Middle frontal gyrus (tissue), 1 donor: ENCODE measurements around the gene MCCD1.

ENCODE experiments used
- DNase-seq: peaks from one replicate; pipeline ENCODE4 v3.0.0-alpha.2; 2015; ENCODE audit warnings: low spot score; ENCODE audit errors: extremely low spot score

The MCCD1 gene

DNA sequence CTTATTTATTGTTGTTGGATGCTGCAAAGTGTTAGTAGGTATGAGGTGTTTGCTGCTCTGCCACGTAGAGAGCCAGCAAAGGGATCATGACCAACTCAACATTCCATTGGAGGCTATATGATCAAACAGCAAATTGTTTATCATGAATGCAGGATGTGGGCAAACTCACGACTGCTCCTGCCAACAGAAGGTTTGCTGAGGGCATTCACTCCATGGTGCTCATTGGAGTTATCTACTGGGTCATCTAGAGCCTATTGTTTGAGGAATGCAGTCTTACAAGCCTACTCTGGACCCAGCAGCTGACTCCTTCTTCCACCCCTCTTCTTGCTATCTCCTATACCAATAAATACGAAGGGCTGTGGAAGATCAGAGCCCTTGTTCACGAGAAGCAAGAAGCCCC lies 18.8 kb upstream of the MCCD1 start:
- no peak for DNase-seq

DNA sequence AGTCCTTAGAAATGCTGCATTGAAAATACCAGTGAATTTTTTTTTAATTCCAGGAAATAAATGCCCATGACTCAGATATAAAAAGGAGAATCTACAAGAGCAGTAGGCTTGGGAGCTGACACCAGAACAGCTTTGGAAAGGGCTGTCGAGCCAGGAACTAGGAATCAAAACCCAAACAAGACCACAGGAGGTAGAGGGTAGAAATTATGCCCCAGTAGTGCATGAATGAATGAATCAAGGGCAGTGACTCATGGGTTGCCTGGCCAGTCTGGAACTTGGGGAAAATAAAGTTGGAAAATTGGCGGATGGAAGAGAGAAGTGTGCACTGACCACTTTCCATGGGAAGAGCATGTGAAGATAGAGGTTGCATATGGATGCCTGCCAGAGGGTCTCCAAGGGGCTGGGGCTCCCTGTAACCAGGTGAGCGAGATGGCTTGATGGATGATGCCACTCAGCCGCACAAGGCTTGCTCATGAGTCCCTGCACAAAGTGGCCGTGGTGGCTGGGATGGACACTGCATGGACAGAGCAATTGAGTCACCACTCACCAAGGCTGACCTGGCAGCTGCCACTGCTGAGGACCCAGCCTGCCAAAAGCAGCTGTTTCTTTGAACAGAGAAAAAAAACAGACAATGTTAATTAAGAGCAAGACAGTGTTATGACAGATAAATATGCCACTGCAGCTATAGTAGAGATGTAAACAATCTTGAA lies 15.2 kb upstream of the MCCD1 start:
- DNase-seq, result no peak

GRCh38 chr6:31521835-31522234 lies 6.9 kb upstream of the MCCD1 start:
- DNase-seq, result no peak

DNA sequence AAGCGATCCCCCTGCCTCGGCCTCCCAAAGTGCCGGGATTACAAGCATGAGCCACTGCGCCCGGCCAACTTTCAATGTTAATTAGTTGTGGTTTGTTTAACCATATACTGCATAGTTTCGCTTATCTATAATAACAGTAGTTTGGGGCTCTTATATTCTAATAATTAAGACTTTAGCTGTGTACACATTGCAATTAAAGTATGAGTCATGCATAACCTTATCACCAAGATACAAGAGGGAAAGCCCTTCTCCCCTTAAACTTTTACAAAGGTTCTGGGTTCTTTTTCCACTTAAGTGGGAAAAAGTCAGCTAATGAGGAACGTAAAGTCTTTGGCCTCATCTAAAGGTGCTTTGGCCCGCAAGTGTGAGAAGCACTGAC lies 3.2 kb upstream of the MCCD1 start:
- no peak for DNase-seq

DNA sequence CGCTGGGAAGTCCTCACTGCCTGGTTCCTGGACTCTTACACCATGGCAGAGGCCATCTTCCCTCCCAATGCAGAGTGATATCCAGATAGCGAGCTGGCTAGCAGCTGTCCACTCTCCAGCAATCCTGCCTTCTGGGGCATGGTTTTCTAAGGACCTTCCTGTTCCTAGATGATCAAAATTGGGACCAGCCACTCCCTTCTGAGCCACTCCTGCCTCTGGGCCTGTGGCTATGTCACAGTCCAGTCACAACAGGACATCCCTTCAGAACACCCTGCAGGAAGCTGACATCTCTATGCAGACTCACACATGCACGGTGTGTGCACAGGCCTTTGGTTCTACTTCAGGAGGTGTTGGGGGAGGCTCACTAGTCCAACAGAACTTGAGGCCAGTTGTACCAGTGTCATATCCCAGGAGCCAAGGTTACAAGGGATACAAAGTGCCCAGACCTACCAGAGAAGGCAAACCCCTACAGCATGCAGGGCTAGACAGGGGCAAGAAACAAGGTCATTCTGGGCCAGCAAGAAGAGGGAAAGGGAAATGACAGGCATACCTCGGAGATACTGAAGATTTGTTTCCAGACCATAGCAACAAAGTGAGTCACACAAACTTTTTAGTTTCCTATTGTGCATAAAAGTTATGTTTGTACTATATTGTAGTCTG lies 2.7 kb upstream of the MCCD1 start:
- DNase-seq, result no peak

- DNase-seq, result no peak
Measured at GRCh38 chr6:31528307-31528777, 420 bp upstream of the MCCD1 start.

DNA sequence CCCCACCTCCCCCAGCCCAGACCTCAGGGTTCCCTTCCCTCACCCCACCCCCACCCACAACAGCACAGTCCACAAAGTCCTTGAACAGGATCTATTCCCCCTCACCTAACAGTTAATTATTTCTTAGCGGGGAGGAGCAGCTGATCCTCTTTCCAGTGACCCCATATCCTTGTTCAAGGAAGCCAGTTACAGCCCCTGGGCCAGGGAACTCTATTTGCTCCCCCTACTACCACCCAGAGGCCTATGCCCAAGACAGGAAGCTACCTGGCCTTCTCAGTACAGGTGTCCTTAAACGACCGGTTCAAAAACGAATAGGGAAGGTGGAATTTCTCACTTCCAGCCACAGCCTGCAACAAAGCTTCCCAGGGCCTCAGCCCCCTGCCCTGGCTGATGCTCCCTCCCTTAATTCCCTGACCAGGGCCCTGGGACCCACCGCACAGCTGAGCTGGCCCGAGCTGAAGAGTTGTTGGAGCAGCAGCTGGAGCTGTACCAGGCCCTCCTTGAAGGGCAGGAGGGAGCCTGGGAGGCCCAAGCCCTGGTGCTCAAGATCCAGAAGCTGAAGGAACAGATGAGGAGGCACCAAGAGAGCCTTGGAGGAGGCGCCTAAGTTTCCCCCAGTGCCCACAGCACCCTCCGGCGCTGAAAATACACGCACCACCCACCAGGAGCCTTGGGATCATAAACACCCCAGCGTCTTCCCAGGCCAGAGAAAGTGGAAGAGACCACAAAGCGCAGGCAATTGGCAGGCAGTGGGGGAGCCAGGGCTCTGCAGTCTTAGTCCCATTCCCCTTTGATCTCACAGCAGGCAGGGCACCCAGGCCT lies 778 bp downstream of the MCCD1 start:
- no peak for DNase-seq

DNA sequence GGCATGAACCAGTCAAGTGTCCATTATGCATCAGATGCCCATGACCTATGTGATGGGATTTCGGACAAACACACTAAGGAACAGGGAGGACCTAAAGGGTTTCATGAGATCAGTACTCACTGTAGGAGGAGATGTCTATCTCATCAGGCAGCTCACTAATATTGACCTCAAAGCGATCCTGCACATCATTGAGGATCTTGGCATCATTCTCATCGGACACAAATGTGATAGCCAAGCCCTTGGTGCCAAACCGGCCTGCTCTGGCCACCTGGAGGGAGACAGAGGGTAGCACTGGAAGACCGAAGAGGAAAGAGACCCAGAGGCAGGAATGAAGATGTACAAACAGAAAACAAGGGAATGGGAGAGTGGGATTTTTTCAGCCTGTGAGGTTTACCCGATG lies 1.9 kb downstream of the MCCD1 start:
- no peak for DNase-seq

GRCh38 chr6:31531162-31531561 lies 2.4 kb downstream of the MCCD1 start:
- no peak for DNase-seq

DNA sequence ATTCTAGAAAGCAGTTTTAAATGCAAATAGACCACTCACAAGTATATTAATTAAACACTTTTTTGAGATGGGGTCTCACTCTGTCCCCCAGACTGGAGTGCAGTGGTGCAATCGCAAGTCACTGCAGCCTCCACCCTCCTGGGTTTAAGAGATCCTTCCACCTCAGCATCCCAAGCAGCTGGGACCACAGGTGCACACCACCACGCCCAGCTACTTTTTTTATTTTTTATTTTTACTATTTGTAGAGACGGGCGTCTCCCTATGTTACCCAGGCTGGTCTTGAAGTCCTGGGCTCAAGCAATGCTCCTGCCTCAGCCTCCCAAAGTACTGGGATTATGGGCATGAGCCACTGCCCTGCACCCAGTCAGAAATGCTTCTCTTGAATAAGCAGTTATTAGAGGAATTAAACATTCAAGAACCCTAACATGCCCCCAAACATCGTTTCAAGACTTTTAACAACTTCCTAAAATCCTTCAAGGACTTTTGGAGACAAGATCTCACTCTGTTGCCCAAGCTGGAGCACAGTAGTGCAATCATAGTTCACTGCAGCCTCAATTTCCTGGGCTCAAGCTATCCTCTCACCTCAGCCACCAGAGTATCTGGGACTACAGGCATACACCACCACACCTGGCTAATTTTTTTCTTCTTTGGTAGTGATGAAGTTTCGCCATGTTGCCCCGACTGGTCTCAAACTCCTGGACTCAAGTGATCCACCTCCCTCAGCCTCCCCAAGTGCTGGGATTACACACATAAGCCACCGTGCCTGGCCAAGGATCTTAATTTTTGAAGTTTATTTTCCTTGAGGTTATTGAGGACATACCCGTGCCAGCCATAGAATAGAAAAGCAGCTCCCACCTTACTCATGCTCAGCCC lies 3.2 kb downstream of the MCCD1 start:
- no peak for DNase-seq

- DNase-seq, result no peak
Measured at GRCh38 chr6:31532644-31533454, 4.1 kb downstream of the MCCD1 start.

- DNase-seq, result no peak
Measured at GRCh38 chr6:31533455-31533841, 4.7 kb downstream of the MCCD1 start.

GRCh38 chr6:31534011-31534410 lies 5.2 kb downstream of the MCCD1 start:
- no peak for DNase-seq

DNA sequence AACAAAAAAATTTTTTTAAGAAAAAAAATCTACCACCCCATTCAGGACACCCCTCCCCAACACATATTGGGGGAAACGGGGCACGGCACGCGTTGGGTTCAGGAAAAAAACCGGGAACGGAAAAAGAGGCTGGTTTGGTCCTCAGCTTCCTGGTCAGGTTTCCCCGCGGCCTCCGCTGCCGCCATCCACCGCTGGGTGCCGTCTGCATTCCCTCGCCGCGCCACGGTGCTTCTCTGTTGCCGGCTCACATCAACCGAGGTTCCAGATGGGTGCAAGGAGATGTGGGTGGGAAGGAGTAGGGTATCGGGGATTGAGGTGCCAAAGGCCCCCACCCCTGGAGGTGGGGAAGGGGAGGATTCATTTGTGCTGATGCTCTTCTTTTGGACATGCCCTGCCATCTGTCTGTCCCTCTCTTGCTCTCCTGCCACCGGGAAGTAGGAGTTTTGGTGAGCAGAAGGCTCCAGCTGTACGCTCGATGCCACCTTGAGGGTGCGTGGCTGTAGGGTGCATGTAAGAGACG lies 5.8 kb downstream of the MCCD1 start:
- DNase-seq, result no peak

DNA sequence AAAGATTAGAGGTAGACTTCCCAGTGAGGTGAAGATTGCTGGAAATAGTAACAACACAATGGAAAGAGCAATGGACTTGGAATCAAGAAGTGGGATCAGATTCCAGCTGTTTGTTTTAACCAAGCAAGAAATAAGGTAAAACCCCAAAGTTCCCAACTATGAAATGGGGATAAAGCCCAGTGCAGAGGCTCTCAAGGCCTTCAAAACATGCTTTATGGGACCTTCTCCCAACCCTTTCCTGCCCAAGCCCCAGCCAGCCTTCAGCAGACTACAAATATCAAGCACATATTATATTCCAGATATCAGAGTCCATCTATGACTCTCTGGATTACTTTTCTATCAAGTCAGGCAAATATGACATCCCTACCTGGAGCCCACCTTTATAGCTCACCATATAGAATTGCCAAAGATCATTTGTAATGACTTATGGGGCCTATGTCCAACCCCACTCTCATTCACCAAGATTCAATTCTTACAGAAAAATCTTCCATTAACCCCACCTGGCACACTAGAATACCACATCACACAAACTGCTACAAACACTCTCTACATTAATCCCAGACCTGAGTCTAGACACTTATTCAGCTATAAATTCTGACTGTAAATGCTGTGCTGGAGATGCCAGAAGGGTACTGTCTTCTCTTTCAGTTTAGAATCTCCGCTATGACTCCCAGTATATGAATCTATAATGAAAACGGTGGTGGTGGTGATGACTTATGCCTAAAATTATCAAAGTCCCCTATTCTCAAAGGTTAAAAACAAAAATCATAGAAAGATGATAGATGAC lies 7.0 kb downstream of the MCCD1 start:
- DNase-seq, result no peak

- no peak for DNase-seq
Measured at GRCh38 chr6:31538805-31539400, 10.1 kb downstream of the MCCD1 start.

- DNase-seq, result no peak
Measured at GRCh38 chr6:31540640-31541039, 11.9 kb downstream of the MCCD1 start.

GRCh38 chr6:31541059-31541657 lies 12.4 kb downstream of the MCCD1 start:
- DNase-seq, result no peak
